Kidney (tissue), 14 donors: ENCODE results near the gene RAPGEF5. TPM values are rescaled to one million over a fixed set of nuclear protein-coding genes. Genes with fewer than 3 reads are reported as not detected.

Experiments
- DNase-seq, 5 donors: peaks; one replicate each; pipeline ENCODE4 v3.0.0-alpha.2; 2013 to 2020
- FAIRE-seq: peaks from 2 replicates; lab custom pipeline; 2012; peaks lifted over from hg19 to GRCh38; lab: Jason Lieb, UNC
- H3K27ac ChIP-seq, 2 donors: one replicate each; pipeline ENCODE4 v1.7.0; 2013; ENCODE audit warnings: low read depth in 2 of 2, low read length in 2 of 2, inconsistent platforms in 1 of 2
- H3K27me3 ChIP-seq: one replicate; pipeline ENCODE4 v1.7.1; 2013; ENCODE audit warnings: low read length, inconsistent platforms; ENCODE audit not compliant: control insufficient read depth, insufficient read depth
- H3K36me3 ChIP-seq, 3 donors: one replicate each; pipeline versions ENCODE4 v1.7.0 to v1.7.1; 2013; ENCODE audit warnings: low read length in 3 of 3, control low read depth in 1 of 3, inconsistent platforms in 1 of 3; ENCODE audit not compliant: insufficient read depth in 3 of 3, control insufficient read depth in 2 of 3
- H3K4me1 ChIP-seq, 3 donors: one replicate each; pipeline versions ENCODE4 v1.7.0 to v1.7.1; 2013; ENCODE audit warnings: low read length in 3 of 3, inconsistent platforms in 1 of 3, low read depth in 1 of 3; ENCODE audit not compliant: control insufficient read depth in 2 of 3, insufficient read depth in 2 of 3
- H3K4me3 ChIP-seq, 3 donors: one replicate each; pipeline versions ENCODE4 v1.7.0 to v1.8.1; 2013; ENCODE audit warnings: low read length in 3 of 3, control low read depth in 1 of 3, inconsistent platforms in 1 of 3
- H3K9ac ChIP-seq, 3 donors: one replicate each; pipeline versions ENCODE4 v1.7.0 to v1.7.1; 2013; ENCODE audit warnings: low read length in 3 of 3, control low read depth in 1 of 3, inconsistent platforms in 1 of 3
- H3K9me3 ChIP-seq, 3 donors: one replicate each; pipeline versions ENCODE4 v1.7.0 to v1.7.1; 2013; ENCODE audit warnings: low read length in 3 of 3, control low read depth in 1 of 3, inconsistent platforms in 1 of 3; ENCODE audit not compliant: control insufficient read depth in 2 of 3, insufficient read depth in 1 of 3
- CTCF ChIP-seq: IDR thresholded peaks from 3 replicates; pipeline ENCODE4 v1.5.1; 2012; ENCODE audit warnings: mild to moderate bottlenecking, moderate library complexity, borderline replicate concordance; ENCODE audit not compliant: insufficient read depth; ENCODE audit errors: extremely low read depth
- intact Hi-C: fragments of 100-400 bp; cut with DNase I; formaldehyde crosslinking; loops from one replicate; pipeline ENCODE4 v1.11.1; 2022
- polyA plus RNA-seq: library from polyadenylated mRNA; stranded (reverse); fragments of 350-450 nt; fragmentation: Illumina TruSeq; extraction: RNeasy Lipid Tissue Mini Kit (QIAGEN cat#74804); gene quantifications from one replicate; pipeline ENCODE4 v1.2.3, GENCODE V29; 2014; ENCODE audit warnings: low read depth, low replicate concordance; ENCODE audit not compliant: insufficient read depth
- total RNA-seq: library from RNA; stranded (reverse); fragmentation: NEBNext Ultra II Directional; extraction: Animal tissue kit (Norgen Biotek cat#: 25700); gene quantifications from one replicate; pipeline ENCODE4 v1.2.1, GENCODE V29; 2021
- donor health status: control.
- donor health status: control.
- donor health status: control.
- donor health status: control.
- donor health status: control.
- donor health status: DM: yes; HTN: yes; CAD: no.
- donor health status: Normal renal cell carcinoma (clear cell type).

The RAPGEF5 gene
- total and polyA plus RNA-seq, 2 donors from 2014 or later = 3.9 to 67.8 TPM

- TF ChIP-seq CTCF = no peak
- Histone ChIP-seq H3K9ac (no peak overlapping the region), H3K27me3 (no peaks in the 10 kb centered on the region), H3K4me3 (no peak overlapping the region), H3K36me3 (no peaks in the 10 kb centered on the region), H3K27ac (no peak overlapping the region), H3K4me1 (no peaks in the 10 kb centered on the region), H3K9me3 (no peaks in the 10 kb centered on the region)
- DNase-seq (no peak), FAIRE-seq (no peak)
- intact Hi-C loops = no loop called here
These were observed 13.3 kb downstream of the RAPGEF5 start for GRCh38 chr7:22343612-22344011.

- Histone ChIP-seq H3K4me3 (no peak overlapping the region), H3K27ac (no peak overlapping the region), H3K9me3 (no peaks in the 10 kb centered on the region), H3K27me3 (no peaks in the 10 kb centered on the region), H3K36me3 (no peaks in the 10 kb centered on the region), H3K4me1 (no peaks in the 10 kb centered on the region), H3K9ac (no peak overlapping the region)
- DNase-seq (no peak), FAIRE-seq (no peak)
- intact Hi-C loops = no loop called here
- TF ChIP-seq CTCF = no peak
These were observed 13.9 kb downstream of the RAPGEF5 start for GRCh38 chr7:22343071-22343470.

DNA sequence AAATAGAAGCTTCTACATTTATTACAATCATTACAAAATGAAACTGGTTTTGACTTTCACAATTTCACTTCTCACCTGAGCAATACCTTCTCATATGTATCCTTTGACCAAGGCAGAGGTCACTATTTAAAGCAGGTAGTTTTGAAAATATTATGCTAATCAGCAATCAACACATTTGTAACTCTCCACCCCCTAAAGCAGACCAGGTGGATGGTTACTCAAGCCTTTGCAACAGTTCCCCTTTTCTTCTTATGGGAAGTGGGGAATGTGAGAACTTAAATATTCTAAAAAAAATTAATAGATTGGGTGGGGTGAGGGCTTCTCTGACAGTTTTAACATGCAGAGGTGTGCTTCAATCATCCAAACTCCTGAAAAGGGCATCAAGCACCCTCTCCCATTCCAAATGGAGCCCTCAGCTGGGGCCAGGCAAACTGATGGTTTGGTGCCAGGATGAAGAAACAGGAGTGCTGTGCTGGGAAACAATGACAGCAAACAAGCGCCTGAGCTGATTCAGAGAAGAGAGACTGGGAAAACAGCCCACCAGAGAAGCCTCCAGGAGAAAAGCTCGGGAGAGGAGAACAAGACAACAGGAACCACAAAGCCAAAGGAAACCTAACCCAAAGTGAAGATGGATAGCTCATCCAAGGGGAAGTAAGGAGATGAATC is 17.1 kb downstream of the RAPGEF5 start:
- H3K27ac ChIP-seq = no peak overlapping the region
- no peak for FAIRE-seq
- DNase-seq = no peak
- H3K9ac ChIP-seq = no peak overlapping the region
- H3K4me1 ChIP-seq = no peaks in the 10 kb centered on the region
- no peaks in the 10 kb centered on the region for H3K9me3 ChIP-seq
- intact Hi-C loops = no loop called here
- no peaks in the 10 kb centered on the region for H3K36me3 ChIP-seq
- no peaks in the 10 kb centered on the region for H3K27me3 ChIP-seq
- no peak for TF ChIP-seq CTCF
- no peak overlapping the region for H3K4me3 ChIP-seq

DNA sequence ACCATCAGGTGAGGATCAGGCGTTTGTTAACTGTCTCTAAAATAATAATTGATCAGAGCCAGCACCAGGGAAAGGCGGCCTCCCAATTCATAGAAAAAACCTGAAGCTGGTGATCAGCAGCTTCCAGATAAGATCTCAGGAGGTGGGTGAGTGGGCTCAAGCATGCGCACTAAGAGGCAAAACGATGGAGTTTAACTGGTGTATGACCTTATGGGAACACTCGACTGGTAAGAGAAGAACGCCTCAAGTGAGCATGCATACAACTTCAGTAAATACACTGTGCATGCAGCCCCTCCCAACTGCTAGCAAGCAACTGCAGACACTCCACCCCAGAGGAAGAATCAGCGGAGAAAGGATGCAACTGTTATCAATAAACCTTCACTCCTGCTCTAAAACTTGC is 18.1 kb downstream of the RAPGEF5 start:
- Histone ChIP-seq H3K36me3 (no peaks in the 10 kb centered on the region), H3K27me3 (no peaks in the 10 kb centered on the region), H3K27ac (no peak overlapping the region), H3K4me3 (no peak overlapping the region), H3K9ac (no peak overlapping the region), H3K4me1 (no peaks in the 10 kb centered on the region), H3K9me3 (no peaks in the 10 kb centered on the region)
- intact Hi-C loops = no loop called here
- TF ChIP-seq CTCF = no peak
- DNase-seq (no peak), FAIRE-seq (no peak)
